Activated T-cell treated with anti-CD3 and anti-CD28 coated beads for 4 hours (primary cell): ENCODE data around the gene OR10H4.
"Not testable (repeated sequence)": the region's sequence is repeated elsewhere in the genome, so short reads cannot be mapped to it uniquely, and the experiment has no call there.

Experiments
- DNase-seq: peaks from one replicate; pipeline ENCODE4 v3.0.0-alpha.2; 2020

Gene OR10H4

GRCh38 chr19:15944401-15944800, 4.4 kb upstream of the OR10H4 start:
- no peak for DNase-seq

DNA sequence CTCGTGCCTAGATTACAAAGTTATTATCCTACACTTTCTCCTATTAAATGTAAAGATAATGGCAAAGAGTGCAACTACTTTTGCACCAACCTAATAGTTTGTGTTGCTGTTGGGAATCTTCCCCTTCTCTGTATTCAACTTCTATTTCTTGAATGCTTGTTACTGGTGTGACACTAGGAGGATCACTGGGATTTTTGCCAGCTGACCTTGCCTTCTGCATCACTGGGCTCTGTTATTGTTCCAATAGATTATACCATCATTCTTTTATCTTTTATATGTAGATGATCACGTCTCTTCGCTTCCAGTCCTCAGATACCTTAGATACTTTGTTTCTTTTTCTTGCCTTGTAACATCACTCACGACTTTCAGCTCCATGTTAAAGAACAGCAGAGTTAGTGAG, 3.5 kb upstream of the OR10H4 start:
- DNase-seq, result no peak

DNA sequence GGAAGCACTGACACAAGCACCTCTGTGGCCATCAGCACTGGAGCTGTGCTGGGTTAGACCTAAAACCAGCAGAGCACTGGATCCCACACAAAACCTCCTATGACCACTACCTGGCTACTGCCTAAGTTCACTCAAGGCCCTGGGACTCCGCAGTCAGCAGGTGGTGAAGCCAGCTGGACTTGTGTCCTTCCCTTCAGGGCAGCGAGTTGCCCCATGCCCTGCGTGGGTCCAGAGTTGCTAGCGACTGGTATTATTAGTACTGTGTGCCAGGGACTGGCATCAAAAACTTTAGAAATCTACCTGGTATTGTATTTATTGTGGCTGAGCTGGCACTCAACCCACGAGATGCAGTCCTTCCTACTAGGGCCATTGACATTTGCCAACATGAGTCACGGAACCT, 6.0 kb downstream of the OR10H4 start:
- DNase-seq, result no peak

DNA sequence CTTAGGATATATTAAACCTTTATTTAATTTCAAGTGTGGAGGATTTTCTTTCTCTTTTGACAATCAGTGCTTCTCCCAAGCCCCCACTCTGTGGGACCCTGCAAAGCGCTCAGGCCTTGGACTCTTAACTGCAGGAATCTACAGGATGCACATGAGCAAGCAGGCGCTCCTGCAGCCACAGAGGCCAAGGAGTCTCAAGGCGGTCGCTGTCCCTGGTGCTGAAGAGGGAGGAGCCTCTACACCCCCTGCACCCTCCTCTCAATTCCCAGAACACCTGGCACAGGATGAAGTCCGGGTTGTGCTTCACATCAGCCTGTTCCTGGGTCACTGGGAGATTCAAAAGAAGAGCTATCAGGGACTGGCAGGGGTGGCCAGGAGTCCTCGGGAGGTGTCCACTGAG, 13.5 kb downstream of the OR10H4 start:
- DNase-seq, result no peak

DNA sequence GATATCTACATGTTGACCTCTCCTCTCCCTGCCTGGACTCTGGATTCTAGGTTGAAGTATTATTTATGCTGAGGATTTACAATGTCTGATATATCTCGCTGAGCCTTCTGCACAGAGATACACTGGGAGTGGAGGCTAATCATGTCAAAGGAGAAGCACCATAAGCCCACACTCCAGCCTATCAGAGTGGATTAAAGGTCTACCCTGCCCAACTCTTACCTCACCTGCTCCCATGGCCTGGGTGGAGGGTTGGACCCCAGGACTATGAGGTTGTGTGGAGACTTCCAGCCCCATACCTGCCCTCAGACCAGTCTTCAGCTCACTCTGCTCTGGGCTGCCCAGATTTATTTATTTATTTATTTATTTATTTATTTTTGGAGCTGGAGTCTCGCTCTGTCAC, 15.4 kb downstream of the OR10H4 start:
- no peak for DNase-seq

- no peak for DNase-seq
Measured at GRCh38 chr19:15971224-15971780, 22.5 kb downstream of the OR10H4 start.

DNA sequence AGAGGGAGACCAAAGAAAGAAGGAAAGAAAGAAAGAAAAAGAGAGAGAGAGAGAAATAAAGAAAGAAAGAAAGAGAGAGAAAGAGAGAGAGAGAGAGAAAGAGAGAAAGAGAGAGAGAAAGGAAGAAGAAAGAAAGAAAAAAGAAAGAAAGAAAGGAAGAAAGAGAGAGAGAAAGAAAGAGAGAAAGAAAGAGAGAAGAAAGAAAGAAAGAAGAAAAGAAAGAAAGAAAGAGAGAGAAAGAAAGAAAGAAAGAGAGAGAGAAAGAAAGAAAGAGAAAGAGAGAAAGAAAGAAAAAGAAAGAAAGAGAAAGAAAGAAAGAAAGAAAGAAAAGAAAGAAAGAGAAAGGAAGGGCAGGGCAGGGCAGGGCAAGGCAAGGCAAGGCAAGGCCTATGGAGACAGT, 23.2 kb downstream of the OR10H4 start:
- DNase-seq, result not testable (repeated sequence)

GRCh38 chr19:15974856-15975255, 26.0 kb downstream of the OR10H4 start:
- no peak for DNase-seq

DNA sequence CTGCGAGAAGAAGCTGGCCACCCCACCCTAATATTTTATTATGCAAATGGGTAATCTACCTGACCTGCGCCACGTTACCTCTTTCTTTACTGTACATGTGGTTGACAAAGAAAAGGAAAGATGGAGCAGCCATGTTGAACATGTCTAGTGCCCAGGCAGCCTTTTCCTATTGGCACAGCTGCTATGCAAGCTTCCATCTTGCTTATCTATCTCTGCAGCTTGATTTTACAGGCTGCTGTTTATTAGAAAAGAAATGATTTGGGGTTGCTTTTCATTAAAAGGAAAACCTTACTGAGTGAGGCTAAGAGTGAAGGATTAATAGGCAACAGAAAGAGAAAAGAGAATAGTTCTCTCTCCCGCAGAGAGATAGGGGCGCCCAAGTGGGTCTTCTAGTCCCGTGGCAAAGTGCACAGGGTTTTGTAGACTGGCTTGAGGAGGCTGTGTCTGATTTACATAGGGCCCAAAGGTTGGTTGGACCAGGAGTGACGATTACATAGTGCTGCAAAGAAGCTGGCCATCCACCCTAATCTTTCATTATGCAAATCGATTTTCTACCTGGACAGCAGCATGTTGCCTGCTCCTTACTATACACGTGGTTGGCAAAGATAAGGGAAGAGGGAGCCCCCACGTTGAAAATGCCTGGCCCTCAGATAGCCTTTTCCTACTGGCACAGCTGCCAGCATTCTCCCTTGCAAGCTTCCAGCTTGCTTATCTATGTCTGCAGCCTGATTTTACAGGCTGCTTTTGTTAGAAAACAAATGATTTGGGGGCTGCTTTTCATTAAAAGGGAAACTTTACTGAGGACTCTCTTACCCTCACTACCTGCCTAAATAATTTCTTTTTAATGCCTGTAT, 28.3 kb downstream of the OR10H4 start:
- DNase-seq, result no peak

DNA sequence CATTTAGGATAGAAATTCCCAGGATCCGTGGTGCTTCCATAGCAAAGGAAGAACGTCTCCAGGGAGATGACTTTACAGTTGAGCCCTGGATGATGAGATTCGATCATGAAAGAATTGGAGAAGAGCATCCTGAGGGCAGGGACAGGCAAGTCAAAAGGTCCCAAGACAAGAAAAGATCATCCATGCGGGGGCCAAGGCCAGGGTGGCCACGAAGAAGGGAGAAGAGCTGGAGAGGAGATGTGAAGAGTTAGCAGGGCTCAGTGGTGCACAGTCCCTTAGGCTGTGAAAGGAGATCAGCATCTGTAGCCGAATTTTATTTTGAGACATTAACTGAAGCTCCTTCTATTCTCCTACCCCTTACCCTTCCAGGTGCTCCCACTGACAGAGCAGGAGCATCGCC, 28.9 kb downstream of the OR10H4 start:
- DNase-seq, result no peak

- no peak for DNase-seq
Measured at GRCh38 chr19:15979293-15979692, 30.5 kb downstream of the OR10H4 start.

DNA sequence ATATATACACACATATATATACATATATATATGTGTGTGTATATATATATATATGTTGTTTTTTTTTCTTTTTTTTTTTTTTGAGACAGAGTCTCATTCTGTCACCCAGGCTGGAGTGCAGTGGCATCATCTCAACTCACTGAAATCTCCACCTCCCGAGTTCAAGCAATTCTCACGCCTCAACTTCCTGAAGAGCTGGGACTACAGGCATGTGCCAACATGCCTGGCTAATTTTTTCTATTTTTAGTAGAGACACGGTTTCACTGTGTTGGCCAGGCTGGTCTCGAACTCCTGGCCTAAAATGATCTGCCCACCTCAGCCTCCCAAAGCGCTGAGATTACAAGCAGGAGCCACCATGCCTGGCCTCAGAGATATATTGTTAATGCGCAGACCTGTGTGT, 37.0 kb downstream of the OR10H4 start:
- not testable (repeated sequence) for DNase-seq

DNA sequence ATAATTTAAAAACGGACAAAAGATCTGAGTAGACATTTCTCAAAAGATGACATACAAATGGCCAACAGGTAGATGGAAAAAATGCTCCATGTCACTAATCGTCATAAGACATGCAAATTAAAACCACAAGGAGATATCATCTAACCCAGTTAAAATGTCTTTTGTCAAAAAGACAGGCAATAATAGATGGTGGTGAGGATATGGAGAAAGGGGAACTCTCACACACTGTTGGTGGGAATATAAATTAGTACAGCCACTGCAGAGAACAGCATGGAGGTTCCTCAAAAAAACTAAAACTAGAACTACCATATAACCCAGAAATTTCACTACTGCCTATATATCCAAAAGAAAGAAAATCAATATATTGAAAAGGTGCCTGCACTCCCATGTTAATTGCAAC, 37.9 kb downstream of the OR10H4 start:
- DNase-seq, result no peak

- DNase-seq, result no peak
Measured at GRCh38 chr19:15989889-15990288, 41.1 kb downstream of the OR10H4 start.

- DNase-seq, result no peak
Measured at GRCh38 chr19:15991602-15992001, 42.8 kb downstream of the OR10H4 start.

DNA sequence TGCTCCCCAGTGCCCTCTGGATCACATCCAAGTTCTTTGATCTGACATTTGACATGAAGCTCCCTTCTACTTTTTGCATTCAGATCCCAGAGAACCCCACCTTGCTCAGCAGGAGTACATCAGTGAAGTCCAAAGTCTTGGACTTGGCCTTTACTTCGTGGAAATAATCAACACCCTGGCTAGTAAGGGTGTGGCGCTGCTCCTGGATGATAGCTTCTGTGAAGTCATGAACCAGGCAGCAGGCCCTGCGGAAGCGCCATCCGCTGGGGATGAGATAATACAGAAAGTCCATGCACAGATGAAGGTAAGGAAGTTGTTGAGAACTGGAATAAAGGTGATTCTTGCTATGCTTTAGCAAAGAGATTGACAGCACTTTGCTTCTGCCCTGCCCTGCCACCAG, 43.2 kb downstream of the OR10H4 start:
- no peak for DNase-seq

GRCh38 chr19:15995536-15995935, 46.7 kb downstream of the OR10H4 start:
- DNase-seq, result no peak

GRCh38 chr19:15998166-15998565, 49.4 kb downstream of the OR10H4 start:
- no peak for DNase-seq
